ENCODE measurements around the gene UBAP1L. TPM values are rescaled to one million over a fixed set of nuclear protein-coding genes. Genes with fewer than 3 reads are reported as not detected.
"Not testable (repeated sequence)": the region's sequence is repeated elsewhere in the genome, so short reads cannot be mapped to it uniquely, and the experiment has no call there.

UBAP1L gene
- total RNA-seq, 2 experiments from 2014 or later, result 7.2 TPM

DNA sequence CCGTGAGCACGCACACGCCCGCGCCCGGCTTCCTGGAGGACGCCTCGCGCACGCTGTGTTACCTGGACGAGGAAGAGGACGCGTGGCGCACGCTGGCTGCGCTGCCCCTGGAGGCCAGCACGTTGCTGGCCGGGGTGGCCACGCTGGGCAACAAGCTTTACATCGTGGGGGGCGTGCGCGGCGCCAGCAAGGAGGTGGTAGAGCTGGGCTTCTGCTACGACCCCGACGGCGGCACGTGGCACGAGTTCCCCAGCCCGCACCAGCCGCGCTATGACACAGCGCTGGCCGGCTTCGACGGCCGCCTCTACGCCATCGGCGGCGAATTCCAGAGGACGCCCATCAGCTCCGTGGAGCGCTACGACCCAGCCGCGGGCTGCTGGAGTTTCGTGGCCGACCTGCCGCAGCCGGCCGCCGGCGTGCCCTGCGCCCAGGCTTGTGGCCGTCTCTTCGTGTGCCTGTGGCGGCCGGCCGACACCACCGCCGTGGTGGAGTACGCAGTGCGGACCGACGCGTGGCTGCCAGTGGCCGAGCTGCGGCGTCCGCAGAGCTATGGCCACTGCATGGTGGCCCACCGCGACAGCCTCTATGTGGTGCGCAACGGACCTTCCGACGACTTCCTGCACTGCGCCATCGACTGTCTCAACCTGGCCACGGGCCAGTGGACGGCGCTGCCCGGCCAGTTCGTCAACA is 37.6 kb downstream of the UBAP1L start:
- intact Hi-C loops (cut with DNase I, micrococcal nuclease), result loop anchor here in 1 of 2 experiments (5.0 kb wide), 1 partner anchor 45 kb away; no protein-coding TSS in a partner anchor
- H3K27me3 ChIP-seq (ENCODE audit: control insufficient read depth in 1 of 2, insufficient read depth in 2 of 2, low read length in 2 of 2), result peaks cover 5 to 7% of the 10 kb centered on the region in 2 experiments
- H3K4me1 ChIP-seq (ENCODE audit: insufficient read depth, low read length), result peaks cover 14% of the 10 kb centered on the region
- no peak overlapping the region for H3K4me3 ChIP-seq (ENCODE audit: low read length)
- H3K36me3 ChIP-seq (ENCODE audit: insufficient read depth, low read length), result no peaks in the 10 kb centered on the region
- peaks cover 5% of the 10 kb centered on the region for H3K4me1 Mint-ChIP-seq (ENCODE audit: low read depth)
- CTCF ChIA-PET, result interaction anchor here (1.4 kb wide), 1 partner anchor 346 kb away, joined by 4 read pairs; no protein-coding TSS in a partner anchor
- no peak overlapping the region for H3K4me3 Mint-ChIP-seq
- peaks cover 0 to 5% of the 10 kb centered on the region in 2 experiments for H3K9me3 ChIP-seq (ENCODE audit: control insufficient read depth in 1 of 2, insufficient read depth in 1 of 2, low read length in 2 of 2)
- ATAC-seq (ENCODE audit: poor library complexity) (no peak), DNase-seq (no peak)
- H3K9me3 Mint-ChIP-seq, result no peaks in the 10 kb centered on the region
- no peaks in the 10 kb centered on the region for H3K36me3 Mint-ChIP-seq (ENCODE audit: low read depth)
- peaks cover 35% of the 10 kb centered on the region for H3K27me3 Mint-ChIP-seq
- POLR2A ChIA-PET, result no interaction called here
- no peak overlapping the region for H3K27ac ChIP-seq (ENCODE audit: low read depth in 1 of 2, low read length in 2 of 2)
- H3K27ac Mint-ChIP-seq, result no peak overlapping the region
- TF ChIP-seq, protein P1, sequence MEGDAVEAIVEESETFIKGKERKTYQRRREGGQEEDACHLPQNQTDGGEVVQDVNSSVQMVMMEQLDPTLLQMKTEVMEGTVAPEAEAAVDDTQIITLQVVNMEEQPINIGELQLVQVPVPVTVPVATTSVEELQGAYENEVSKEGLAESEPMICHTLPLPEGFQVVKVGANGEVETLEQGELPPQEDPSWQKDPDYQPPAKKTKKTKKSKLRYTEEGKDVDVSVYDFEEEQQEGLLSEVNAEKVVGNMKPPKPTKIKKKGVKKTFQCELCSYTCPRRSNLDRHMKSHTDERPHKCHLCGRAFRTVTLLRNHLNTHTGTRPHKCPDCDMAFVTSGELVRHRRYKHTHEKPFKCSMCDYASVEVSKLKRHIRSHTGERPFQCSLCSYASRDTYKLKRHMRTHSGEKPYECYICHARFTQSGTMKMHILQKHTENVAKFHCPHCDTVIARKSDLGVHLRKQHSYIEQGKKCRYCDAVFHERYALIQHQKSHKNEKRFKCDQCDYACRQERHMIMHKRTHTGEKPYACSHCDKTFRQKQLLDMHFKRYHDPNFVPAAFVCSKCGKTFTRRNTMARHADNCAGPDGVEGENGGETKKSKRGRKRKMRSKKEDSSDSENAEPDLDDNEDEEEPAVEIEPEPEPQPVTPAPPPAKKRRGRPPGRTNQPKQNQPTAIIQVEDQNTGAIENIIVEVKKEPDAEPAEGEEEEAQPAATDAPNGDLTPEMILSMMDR (IDR thresholded peaks at IDR 0.05), result no peak

DNA sequence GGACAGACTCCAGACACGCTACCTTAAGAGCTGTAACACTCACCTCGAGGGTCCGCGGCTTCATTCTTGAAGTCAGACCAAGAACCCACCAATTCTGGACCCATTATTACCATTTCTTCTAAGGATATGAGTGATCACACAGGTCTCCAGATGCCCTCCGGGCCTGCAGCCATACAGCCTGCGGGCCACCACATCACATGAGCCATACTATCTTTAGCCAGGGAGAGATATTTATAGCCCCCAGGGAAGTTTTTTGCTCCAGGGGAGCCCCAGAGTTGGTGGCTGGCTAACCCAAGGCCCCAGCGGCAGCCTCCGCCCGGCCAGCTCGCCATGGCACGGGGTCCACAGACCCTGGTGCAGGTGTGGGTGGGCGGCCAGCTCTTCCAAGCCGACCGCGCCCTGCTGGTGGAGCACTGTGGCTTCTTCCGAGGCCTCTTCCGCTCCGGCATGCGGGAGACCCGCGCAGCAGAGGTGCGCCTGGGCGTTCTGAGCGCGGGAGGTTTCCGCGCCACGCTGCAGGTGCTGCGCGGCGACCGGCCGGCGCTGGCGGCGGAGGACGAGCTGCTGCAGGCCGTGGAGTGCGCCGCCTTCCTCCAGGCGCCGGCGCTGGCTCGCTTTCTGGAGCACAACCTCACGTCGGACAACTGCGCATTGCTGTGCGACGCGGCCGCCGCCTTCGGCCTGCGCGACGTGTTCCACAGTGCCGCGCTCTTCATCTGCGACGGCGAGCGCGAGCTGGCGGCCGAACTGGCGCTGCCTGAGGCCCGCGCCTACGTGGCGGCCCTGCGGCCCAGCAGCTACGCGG is 38.3 kb downstream of the UBAP1L start, which contains the start of gene KBTBD13:
KBTBD13 (plus strand) TSS at position 261 of the 805 bp plus-strand sequence; CDS start at position 331, 70 bp downstream.
- H3K36me3 ChIP-seq (ENCODE audit: insufficient read depth, low read length), result no peaks in the 10 kb centered on the region
- DNase-seq (no peak), ATAC-seq (ENCODE audit: poor library complexity) (no peak)
- TF ChIP-seq, protein P1 (IDR thresholded peaks at IDR 0.05), result no peak
- ChIA-PET CTCF (interaction anchor here (1.1 kb wide), 1 partner anchor 43 kb away, joined by 3 read pairs; no protein-coding TSS in a partner anchor), POLR2A (no interaction called here)
- peaks cover 5 to 7% of the 10 kb centered on the region in 2 experiments for H3K27me3 ChIP-seq (ENCODE audit: control insufficient read depth in 1 of 2, insufficient read depth in 2 of 2, low read length in 2 of 2)
- Mint-ChIP-seq H3K4me3 (no peak within 1 kb of the TSS), H3K4me1 (ENCODE audit: low read depth) (no peaks in the 10 kb centered on the region), H3K27me3 (peaks cover 30% of the 10 kb centered on the region), H3K27ac (no peak within 1 kb of the TSS), H3K9me3 (no peaks in the 10 kb centered on the region), H3K36me3 (ENCODE audit: low read depth) (no peaks in the 10 kb centered on the region)
- no peak within 1 kb of the TSS for H3K27ac ChIP-seq (ENCODE audit: low read depth in 1 of 2, low read length in 2 of 2)
- intact Hi-C loops (cut with DNase I, micrococcal nuclease), result loop anchor here in 1 of 2 experiments (5.0 kb wide), 1 partner anchor 44 kb away; no protein-coding TSS in a partner anchor
- peaks cover 7% of the 10 kb centered on the region for H3K4me1 ChIP-seq (ENCODE audit: insufficient read depth, low read length)
- no peak within 1 kb of the TSS for H3K4me3 ChIP-seq (ENCODE audit: low read length)
- peaks cover 0 to 5% of the 10 kb centered on the region in 2 experiments for H3K9me3 ChIP-seq (ENCODE audit: control insufficient read depth in 1 of 2, insufficient read depth in 1 of 2, low read length in 2 of 2)

DNA sequence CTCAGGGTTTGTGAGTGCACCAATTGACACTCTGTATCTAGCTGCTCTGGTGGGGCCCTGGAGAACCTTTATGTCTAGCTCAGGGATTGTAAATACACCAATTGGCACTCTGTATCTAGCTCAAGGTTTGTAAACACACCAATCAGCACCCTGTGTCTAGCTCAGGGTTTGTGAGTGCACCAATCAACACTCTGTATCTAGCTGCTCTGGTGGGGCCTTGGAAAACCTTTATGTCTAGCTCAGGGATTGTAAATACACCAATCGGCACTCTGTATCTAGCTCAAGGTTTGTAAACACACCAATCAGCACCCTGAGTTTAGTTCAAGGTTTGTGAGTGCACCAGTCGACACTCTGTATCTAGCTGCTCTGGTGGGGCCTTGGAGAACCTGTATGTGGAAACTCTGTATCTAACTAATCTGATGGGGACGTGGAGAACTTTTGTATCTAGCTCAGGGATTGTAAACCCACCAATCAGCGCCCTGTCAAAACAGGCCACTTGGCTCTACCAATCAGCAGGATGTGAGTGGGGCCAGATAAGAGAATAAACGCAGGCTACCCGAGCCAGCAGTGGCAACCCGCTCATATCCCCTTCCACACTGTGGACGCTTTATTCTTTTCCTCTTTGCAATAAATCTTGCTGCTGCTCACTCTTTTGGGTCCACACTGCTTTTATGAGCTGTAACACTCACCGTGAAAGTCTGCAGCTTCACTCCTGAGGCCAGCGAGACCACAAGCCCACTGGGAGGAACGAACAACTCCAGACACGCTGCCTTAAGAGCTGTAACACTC is 39.2 kb downstream of the UBAP1L start:
- peaks cover 29% of the 10 kb centered on the region for H3K27me3 Mint-ChIP-seq
- DNase-seq; H3K4me1 ChIP-seq (ENCODE audit: insufficient read depth, low read length); H3K4me1 Mint-ChIP-seq (ENCODE audit: low read depth); H3K27ac Mint-ChIP-seq; H3K4me3 Mint-ChIP-seq; H3K27ac ChIP-seq (ENCODE audit: low read depth in 1 of 2, low read length in 2 of 2); POLR2A ChIA-PET; H3K9me3 ChIP-seq (ENCODE audit: control insufficient read depth in 1 of 2, insufficient read depth in 1 of 2, low read length in 2 of 2); H3K36me3 ChIP-seq (ENCODE audit: insufficient read depth, low read length); H3K36me3 Mint-ChIP-seq (ENCODE audit: low read depth); H3K9me3 Mint-ChIP-seq; H3K27me3 ChIP-seq (ENCODE audit: control insufficient read depth in 1 of 2, insufficient read depth in 2 of 2, low read length in 2 of 2); H3K4me3 ChIP-seq (ENCODE audit: low read length); ATAC-seq (ENCODE audit: poor library complexity): not testable (repeated sequence)
- intact Hi-C loops (cut with DNase I, micrococcal nuclease), result loop anchor here in 1 of 2 experiments (5.0 kb wide), 1 partner anchor 44 kb away; no protein-coding TSS in a partner anchor
- CTCF ChIA-PET, result interaction anchor here (1.1 to 1.4 kb wide), 2 partner anchors 11 to 42 kb away, joined by 3 read pairs; no protein-coding TSS in a partner anchor

DNA sequence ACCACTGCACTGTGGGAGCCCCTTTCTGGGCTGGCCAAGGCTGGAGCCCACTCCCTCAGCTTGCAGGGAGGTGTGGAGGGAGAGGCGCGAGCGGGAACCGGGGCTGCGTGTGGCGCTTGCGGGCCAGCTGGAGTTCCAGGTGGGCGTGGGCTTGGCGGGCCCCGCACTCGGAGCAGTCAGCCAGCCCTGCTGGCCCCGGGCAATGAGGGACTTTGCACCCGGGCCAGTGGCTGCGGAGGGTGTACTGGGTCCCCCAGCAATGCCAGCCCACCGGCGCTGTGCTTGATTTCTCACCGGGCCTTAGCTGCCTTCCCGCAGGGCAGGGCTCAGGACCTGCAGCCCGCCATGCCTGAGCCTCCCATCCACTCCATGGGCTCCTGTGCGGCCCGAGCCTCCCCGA is 40.1 kb downstream of the UBAP1L start:
- H3K27me3 ChIP-seq (ENCODE audit: control insufficient read depth in 1 of 2, insufficient read depth in 2 of 2, low read length in 2 of 2); H3K27ac Mint-ChIP-seq; DNase-seq; H3K4me3 Mint-ChIP-seq; H3K4me1 ChIP-seq (ENCODE audit: insufficient read depth, low read length); H3K9me3 ChIP-seq (ENCODE audit: control insufficient read depth in 1 of 2, insufficient read depth in 1 of 2, low read length in 2 of 2); ATAC-seq (ENCODE audit: poor library complexity); H3K9me3 Mint-ChIP-seq; H3K27ac ChIP-seq (ENCODE audit: low read depth in 1 of 2, low read length in 2 of 2); H3K36me3 ChIP-seq (ENCODE audit: insufficient read depth, low read length); H3K36me3 Mint-ChIP-seq (ENCODE audit: low read depth); H3K4me1 Mint-ChIP-seq (ENCODE audit: low read depth); H3K4me3 ChIP-seq (ENCODE audit: low read length); POLR2A ChIA-PET: not testable (repeated sequence)
- intact Hi-C loops (cut with DNase I, micrococcal nuclease), result loop anchor here in 1 of 2 experiments (5.0 kb wide), 1 partner anchor 43 kb away; no protein-coding TSS in a partner anchor
- H3K27me3 Mint-ChIP-seq, result peaks cover 35% of the 10 kb centered on the region
- CTCF ChIA-PET, result interaction anchor here (1.4 kb wide), 1 partner anchor 12 kb away, joined by 3 read pairs; no protein-coding TSS in a partner anchor
